NCI-H526 treated with DMSO at 0.1 percent for 48 hours (cell line): ENCODE data around the gene USP53.
"Not testable (repeated sequence)": the region's sequence is repeated elsewhere in the genome, so short reads cannot be mapped to it uniquely, and the experiment has no call there.

ENCODE experiments used
- DNase-seq: peaks from one replicate; lab custom pipeline; 2025; lab: John Stamatoyannopoulos, UW

USP53 gene

DNA sequence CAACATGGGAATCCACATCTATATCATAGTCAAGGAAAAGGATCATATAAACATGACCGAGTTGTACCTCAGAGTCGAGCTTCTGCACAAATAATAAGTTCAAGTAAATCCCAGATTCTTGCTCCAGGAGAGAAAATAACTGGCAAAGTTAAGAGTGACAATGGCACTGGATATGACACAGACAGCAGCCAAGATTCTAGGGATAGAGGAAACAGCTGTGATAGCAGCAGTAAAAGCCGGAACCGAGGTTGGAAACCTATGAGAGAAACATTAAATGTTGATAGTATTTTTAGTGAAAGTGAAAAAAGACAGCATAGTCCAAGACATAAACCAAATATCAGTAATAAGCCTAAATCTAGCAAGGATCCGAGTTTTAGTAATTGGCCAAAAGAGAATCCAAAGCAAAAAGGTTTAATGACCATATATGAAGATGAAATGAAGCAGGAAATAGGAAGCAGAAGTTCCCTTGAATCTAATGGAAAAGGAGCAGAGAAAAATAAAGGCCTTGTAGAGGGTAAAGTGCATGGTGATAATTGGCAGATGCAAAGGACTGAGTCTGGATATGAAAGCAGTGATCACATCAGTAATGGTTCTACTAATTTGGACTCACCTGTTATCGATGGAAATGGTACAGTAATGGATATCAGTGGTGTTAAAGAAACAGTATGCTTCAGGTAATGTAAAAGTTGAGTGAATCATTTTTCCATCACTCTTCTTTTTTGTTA, 59.0 kb downstream of the USP53 start:
- no peak for DNase-seq

DNA sequence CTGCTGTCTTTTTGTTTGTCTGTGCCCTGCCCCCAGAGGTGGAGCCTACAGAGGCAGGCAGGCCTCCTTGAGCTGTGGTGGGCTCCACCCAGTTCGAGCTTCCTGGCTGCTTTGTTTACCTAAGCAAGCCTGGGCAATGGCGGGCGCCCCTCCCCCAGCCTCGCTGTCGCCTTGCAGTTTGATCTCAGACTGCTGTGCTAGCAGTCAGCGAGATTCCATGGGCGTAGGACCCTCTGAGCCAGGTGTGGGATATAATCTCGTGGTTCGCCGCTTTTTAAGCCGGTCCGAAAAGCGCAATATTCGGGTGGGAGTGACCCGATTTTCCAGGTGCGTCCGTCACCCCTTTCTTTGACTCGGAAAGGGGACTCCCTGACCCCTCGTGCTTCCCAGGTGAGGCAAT, 67.0 kb downstream of the USP53 start:
- not testable (repeated sequence) for DNase-seq

DNA sequence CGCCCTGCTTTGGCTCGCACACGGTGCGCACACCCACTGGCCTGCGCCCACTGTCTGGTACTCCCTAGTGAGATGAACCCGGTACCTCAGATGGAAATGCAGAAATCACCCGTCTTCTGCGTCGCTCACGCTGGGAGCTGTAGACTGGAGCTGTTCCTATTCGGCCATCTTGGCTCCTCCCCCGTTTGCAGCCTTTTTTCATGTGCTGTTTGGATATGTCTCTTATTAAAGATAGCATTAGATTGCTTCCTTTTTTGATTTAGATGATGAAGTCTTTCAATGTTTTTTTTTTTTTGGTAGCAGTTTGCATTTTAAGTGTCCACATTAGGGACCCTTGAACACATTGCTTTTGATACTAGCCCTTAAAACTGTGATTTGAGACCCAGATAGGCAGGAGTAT, 67.4 kb downstream of the USP53 start:
- not testable (repeated sequence) for DNase-seq

DNA sequence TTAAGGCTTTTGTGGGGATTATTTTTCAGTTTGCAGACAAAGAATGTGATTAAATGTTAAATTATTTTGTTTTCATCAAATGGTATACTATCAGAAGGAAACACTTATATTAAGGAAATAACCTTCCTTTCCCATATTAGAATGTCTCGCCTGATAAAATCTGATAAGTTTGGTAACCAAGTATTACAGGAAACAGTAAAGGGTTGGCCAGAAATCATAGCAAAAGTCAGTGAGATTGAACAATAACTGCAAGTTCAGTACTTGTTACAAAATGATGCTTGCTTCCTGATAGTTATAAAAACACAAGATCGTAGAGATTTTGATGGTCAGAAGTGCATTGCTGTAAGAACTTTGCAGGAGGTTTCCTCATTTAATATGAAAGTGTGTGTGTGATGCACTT, 68.9 kb downstream of the USP53 start:
- DNase-seq: no peak

- no peak for DNase-seq
Observed at GRCh38 chr4:119284876-119285780, 72.6 kb downstream of the USP53 start.

GRCh38 chr4:119286377-119287002, 74.0 kb downstream of the USP53 start:
- DNase-seq: no peak

- no peak for DNase-seq
Observed at GRCh38 chr4:119289313-119289712, 76.8 kb downstream of the USP53 start.

GRCh38 chr4:119290598-119290997, 78.1 kb downstream of the USP53 start:
- no peak for DNase-seq

- no peak for DNase-seq
Observed at GRCh38 chr4:119296356-119296755, 83.8 kb downstream of the USP53 start.

- DNase-seq: no peak
Observed at GRCh38 chr4:119297795-119298194, 85.3 kb downstream of the USP53 start.

DNA sequence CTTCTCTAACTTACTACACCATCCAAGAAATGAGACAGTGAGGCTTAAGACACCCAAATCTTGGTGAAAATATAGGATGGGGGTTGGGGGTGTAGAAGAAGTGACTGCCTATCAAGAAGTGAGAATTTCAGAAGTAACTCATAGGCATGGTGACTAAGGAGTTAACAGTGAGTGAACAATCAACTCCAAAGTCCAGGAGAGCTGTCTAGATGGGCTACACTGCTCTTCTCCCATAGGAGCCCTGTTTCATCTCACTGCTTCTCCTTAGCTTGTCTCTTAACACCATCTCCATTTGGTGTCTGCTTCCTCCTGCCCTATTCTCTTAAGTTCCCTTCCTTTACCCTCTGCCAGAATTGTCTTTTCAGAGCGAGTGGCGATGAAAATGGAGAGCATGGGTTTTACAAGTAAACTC, 86.8 kb downstream of the USP53 start:
- DNase-seq: no peak

DNA sequence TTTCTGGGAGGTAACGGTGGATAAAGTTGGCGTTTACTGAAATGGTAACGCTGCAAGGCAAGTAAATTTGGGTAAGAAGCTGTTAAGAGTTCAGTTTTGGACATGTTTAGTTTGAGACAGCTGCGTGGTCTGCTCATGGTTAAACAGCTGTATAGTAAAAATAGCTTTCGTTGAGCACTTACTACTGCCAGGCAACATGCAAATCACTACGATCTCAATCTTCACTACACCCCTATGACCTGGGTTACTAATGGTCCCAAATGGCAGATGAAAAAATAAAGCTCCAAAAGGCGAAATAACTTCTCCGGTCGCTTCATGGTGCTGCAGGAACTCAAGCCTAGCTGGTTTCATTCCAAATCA, 87.2 kb downstream of the USP53 start:
- no peak for DNase-seq

DNA sequence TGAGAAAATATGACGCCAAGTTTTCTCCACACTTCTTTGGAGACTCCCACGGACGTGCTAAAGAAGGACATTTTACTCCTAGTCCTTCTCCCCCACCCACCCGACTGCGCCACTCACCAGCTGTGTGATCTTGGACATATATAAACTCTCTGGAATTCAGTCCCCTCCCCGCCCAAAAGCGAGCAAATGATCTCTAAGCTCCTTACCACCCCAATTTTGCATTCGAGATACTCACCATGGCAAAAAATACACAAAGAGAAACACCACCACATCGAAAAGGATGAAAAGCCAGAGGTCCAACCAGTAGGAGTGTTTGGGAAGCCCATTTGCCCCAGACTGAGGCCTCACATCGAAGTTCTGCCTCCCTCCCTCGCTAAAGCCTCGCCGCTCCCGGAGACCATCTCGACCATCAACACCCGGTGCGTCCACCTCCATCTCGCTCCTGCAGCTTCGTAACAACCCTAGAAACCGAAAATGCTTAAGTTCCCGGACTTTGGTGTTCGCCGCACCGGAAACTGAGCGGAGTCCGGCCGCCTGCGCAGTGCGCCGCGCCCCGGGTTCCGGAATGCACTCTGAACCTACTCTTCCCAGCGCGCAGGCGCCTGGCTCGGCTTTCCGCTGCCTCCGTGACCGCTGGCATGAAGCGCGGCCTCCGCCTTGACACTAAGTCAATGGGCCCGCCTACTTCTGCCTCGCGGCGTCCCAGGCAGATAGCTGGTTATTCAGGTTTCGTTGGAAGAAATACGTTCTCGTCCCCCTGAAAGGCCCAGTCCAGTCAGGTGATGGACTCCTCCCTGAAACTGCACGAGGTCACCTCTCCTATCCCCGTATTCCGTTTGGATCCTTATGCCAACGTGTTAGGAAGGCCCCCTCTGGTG, 87.8 kb downstream of the USP53 start:
- DNase-seq: no peak

DNA sequence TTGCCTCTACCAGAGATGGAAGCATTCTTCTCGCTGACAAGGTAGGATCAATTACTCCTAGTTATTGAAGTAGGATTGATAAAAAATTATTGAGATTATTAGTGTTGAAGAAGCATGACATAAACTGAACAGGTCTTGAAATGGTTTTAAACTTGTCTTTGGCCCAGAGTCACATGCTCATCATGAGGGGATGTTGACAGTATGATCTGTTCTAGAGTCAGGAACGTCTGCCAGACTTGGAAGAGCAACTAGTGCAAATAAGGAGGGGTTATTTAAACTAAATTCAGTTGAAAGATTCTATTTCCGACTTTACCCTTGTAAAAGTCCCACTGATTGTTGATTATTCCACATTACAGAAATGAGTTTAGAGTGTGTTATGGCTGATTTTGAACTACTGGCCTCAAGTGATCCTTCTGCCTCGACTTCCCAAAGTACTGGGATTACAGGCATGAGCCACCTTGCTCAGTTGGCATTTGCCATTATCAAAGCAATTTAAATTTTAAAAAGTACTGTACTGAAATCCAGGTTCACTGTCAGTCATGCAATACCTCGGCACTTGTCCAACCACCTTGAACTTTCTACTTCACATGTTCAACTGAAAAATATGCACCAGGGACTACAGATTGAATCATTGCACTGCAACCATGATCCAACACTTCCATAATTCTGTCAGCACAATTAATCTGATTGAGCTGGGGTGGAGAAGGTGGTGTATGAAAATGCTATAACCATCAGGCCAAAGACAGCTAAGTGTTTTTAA, 89.7 kb downstream of the USP53 start:
- DNase-seq: no peak

DNA sequence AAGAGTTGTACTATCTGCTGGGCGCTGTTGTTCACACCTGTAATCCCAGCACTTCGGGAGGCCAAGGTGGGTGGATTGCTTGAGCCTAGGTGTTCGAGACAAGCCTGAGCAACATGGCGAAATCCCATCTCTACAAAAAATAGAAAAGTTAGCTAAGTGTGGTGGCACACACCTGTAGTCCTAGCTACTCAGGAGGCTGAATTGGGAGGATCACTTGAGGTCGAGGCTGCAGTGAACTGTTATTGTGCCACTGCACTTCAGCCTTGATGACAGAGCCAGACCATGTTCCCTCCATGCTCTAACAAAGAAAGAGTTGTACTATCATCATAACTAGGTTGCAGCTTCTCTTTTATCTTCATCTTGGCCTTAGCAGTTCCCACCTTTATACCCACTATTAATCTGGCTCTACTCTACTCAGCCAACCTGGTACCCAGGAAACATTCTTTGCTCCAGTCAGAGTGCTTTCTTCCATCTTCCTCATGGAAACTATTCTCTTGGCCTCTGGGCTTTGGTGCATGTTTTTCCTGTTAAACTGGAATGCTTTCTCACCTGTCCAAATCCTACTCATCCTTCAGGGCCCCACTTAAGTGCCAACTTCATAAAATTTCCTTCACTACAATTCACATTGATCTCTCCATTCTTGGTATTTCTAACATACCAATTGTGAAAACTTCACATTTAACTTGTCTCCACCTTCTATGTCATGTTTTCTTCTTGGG, 91.2 kb downstream of the USP53 start:
- no peak for DNase-seq

DNA sequence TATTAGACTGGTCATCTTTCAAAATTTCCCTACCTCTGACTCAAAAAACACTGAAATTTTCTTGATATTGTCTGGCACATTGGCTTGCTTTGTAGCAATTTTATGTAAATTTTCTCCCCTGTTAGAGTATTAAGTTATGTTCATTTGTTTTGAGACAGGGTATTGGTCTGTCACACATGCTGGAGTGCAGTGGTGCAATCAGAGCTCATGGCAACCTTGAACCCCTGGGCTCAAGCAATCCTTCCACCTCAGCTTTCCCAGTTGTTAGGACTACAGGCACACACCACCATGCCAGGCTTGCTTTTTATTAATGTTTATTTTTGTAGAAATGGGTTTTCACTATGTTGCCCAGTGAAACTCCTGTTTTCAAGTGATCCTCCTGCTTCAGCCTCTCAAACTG, 91.9 kb downstream of the USP53 start:
- no peak for DNase-seq

GRCh38 chr4:119307606-119308005, 95.1 kb downstream of the USP53 start:
- DNase-seq: no peak

DNA sequence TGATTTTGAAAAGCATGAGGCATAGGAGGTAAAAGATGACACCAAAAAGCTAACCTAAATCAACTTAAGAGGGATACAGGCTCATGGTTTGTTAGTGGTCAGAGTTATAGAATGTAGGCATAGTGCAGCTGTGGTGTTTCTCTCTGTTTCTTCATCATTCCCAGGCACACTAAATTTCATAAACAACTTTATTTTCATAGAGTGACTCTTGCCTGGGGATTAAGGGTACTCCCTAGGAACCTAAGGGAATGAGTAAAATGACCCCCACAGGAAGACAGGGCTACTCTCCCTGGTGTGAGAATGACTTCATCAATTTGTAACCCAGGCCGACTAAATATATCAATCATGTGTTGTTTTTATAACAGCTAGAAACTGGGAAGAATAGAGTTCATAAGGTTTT, 98.3 kb downstream of the USP53 start:
- DNase-seq: no peak

GRCh38 chr4:119313237-119313636, 100.7 kb downstream of the USP53 start:
- DNase-seq: no peak

DNA sequence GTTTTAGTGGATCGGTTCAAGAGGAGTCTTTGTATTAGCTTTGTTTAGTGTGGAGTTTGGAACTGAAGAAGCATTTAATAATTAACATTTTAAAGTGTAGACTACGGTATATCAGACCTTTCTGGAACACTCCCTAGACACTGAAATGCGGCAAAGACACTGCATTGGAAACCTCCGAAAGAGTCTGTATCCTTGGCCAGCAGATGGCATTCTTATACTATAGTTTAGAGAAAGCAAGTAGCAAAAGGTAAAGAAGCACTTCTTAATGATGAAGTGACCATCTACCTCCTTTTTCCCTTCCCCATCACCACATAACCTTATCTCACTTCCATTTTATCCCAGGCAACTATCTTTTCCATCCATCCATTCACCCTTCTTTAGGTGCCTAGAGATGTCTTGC, 101.8 kb downstream of the USP53 start:
- peak; percentile 64 for DNase-seq

- DNase-seq: no peak
Observed at GRCh38 chr4:119315036-119315435, 102.5 kb downstream of the USP53 start.
